ENCODE results near the gene HOXD12. TPM values are rescaled to one million over a fixed set of nuclear protein-coding genes. Genes with fewer than 3 reads are reported as not detected.
A peak's percentile ranks its signal among the peaks of the same experiment; 100 is the strongest.

The HOXD12 gene
- total RNA-seq, 4 donors from 2014 or later = not detected

DNA sequence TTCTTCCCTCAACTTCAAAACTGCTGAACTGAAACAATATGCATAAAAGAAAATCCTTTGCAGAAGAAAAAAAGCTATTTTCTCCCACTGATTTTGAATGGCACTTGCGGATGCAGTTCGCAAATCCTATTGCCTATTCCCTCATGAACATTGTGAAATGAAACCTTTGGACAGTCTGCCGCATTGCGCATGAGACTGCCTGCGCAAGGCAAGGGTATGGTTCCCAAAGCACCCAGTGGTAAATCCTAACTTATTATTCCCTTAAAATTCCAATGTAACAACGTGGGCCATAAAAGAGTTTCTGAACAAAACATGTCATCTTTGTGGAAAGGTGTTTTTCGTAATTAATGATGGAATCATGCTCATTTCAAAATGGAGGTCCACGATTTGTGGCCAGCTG, 38.3 kb downstream of the HOXD12 start:
- TF ChIP-seq, protein P1, sequence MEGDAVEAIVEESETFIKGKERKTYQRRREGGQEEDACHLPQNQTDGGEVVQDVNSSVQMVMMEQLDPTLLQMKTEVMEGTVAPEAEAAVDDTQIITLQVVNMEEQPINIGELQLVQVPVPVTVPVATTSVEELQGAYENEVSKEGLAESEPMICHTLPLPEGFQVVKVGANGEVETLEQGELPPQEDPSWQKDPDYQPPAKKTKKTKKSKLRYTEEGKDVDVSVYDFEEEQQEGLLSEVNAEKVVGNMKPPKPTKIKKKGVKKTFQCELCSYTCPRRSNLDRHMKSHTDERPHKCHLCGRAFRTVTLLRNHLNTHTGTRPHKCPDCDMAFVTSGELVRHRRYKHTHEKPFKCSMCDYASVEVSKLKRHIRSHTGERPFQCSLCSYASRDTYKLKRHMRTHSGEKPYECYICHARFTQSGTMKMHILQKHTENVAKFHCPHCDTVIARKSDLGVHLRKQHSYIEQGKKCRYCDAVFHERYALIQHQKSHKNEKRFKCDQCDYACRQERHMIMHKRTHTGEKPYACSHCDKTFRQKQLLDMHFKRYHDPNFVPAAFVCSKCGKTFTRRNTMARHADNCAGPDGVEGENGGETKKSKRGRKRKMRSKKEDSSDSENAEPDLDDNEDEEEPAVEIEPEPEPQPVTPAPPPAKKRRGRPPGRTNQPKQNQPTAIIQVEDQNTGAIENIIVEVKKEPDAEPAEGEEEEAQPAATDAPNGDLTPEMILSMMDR (IDR thresholded peaks at IDR 0.05) = no peak
- DNase-seq (ENCODE audit: low spot score) (no peak), ATAC-seq (ENCODE audit: low FRiP score) (no peak)

DNA sequence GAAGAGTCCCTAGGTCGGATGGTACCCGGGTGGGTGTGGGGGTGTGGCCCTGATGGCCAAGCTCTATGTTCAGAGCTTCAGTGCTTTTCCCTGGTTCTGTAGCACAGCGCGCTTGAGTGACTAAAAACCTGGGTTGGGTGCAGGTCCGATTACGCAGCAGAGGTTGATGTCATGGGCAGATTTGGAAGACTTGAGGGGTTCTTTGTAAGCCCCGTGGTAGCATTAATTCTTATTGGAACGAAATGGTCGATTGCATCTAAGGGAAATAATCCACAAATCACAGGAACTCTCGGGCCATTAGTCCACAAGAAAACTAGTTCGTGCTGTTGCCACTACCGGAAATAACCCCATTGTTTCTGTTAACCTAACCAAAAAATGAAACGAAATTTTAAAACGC, 38.9 kb downstream of the HOXD12 start:
- no peak for ATAC-seq (ENCODE audit: low FRiP score)
- DNase-seq (ENCODE audit: low spot score) = no peak
- TF ChIP-seq, protein P1 (IDR thresholded peaks at IDR 0.05) = no peak

DNA sequence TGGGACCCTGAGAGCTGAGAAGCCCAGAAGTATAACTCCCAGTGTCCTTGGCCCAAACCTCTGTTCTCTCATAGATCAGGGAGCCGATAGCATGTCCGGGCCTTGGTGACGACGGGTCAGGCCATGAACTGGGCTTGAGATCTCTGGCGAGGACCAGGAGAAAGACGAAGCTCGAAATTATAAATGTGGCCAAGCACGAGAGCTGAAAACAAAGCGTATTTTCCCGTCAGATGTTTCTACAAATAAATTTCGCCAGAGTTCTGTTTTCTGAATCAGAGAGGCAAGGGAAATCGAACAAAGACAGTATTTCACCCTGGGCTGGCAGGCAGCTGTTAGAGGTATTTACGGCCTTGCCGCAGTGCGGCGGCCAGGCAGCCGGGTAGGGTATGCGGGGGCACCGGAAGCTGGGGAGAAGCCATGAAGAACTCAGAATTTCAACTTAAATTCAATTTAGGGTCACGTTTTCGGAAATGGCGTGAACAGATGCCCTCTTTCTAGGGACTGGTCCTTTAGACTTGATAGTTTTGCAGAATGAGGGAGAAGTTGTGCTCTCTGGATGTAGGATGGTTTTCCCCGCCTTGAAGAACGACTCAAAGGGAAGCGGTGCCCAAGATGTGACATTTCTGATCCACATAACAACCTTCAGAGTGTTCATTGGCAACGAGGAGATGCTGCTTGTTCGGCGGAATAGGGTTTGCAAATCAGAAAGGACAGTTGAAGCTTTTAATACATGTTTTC, 39.5 kb downstream of the HOXD12 start:
- DNase-seq (ENCODE audit: low spot score) = no peak
- no peak for ATAC-seq (ENCODE audit: low FRiP score)
- TF ChIP-seq, protein P1 (IDR thresholded peaks at IDR 0.05) = no peak

DNA sequence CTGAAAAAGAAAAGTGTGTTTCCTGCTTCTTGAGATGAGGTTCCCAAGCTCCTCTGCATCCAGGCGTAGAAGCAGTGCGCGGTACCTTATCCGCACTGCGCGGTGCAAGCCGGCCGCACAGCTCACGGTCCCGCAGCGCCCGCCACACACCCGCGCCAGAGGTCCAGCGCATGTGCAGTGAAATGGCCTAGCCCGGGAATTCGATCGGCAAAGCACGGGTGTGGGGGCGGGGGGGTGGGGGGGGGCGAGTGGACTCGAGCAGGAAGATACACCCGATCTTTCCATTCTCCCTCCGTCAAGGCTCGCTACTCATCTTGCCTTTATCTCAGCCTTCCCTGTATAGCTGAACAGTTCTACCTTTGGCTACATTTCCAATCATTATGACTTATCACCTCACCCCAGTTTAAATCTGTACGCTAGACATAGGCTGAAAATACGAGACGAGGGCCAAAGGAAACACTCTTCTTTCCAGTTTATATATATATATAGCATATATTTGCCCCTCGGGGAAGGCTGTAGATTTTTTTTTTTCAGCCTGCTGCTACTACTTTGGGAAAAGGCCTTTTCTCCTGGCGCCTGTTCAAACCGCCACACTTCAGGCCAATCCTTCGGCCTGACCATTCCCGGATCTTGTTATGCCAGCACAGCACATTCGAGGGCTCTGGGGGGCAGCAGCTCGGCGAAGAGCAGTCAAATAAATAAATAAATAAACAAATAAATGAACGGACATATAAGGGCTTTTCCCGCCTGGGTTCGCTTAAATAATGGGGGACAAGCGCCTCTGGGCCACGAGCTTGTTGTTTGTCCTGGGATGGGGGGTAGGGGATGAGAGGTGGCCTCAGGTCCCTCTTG, 40.3 kb downstream of the HOXD12 start:
- no peak for ATAC-seq (ENCODE audit: low FRiP score)
- TF ChIP-seq, protein P1 (IDR thresholded peaks at IDR 0.05) = no peak

DNA sequence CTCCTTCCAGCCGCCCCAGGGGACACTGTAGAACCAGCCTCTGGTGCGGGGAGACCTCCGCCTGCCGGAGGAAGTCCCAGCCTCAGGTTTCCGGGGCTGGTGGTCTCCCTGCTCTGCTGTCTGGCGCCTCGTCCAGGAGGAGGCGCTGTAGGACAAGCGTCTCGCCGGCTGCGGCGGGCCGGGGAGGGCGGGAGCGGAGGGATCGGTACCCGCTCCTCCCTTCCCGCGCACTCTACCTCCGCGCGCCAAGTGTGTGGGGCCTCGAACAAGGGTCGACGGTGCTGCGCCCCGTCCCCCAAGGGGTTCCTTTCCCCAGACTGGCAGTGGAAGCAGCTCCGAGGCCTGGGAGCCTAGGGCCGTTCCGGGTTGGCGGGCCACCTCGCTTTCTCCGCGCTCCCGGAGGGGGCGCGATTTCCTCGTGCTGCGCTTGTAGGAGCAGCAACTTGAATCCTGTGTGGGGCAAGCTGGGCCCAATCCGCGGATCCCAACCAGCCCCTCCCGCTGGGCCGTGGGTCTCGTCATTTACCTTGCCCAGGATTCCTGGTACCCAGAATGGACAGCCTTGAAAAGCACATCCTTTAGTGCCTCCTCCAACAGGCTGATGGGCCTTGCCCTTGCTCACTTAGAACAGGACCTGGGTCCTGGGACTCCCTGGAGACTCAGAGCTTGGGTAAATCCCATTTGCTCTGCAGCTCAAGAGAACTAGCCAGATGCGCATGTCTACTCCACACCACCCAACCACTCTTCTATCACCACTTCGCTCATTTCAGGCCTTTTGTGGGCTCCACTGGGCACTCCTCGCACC, 41.1 kb downstream of the HOXD12 start:
- TF ChIP-seq, protein P1 (IDR thresholded peaks at IDR 0.05) = peak in 2 of 3 donors; percentile 73 to 80
- ATAC-seq (ENCODE audit: low FRiP score) (peak; percentile 87), DNase-seq (ENCODE audit: low spot score) (no peak)

More for the DNA sequence above, 40.3 kb downstream of the HOXD12 start:
- DNase-seq (ENCODE audit: low spot score) = no peak

DNA sequence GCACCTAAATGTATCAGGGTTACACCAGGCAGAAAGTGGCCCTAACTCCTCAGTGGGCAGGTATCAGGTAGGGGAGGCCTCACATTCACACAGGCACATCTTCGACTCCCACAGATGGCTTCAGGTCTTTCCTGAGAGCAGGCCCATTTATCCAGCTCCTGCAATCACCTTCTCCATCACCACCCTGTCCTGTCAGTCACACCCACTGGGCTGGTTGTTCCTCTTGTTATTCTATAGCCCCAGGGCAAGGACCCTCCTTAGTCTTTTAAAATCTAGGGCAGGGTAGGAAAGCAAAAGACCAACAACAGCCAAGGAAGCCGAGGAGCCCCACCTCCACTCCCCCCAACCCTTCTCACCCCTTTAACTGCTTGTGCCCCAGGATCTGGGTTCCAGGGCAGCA, 42.7 kb downstream of the HOXD12 start:
- ATAC-seq (ENCODE audit: low FRiP score) = no peak
- TF ChIP-seq, protein P1 (IDR thresholded peaks at IDR 0.05) = no peak
- no peak for DNase-seq (ENCODE audit: low spot score)
